SK-N-SH (cell line): ENCODE results near the gene MRPL46. TPM values are rescaled to one million over a fixed set of nuclear protein-coding genes. Genes with fewer than 3 reads are reported as not detected.

Source experiments
- CTCF ChIA-PET: fragments of 300-600, 350-600 bp; formaldehyde crosslinking; extraction: SDS; loops from one replicate; lab custom pipeline; 2021; lab: Yijun Ruan, JAX
- POLR2A ChIA-PET: fragments of 350-600 bp; sonication (Branson Sonifier 250); formaldehyde crosslinking; extraction: SDS; loops from one replicate; lab custom pipeline; 2020; ENCODE audit warnings: antibody characterized with exemption, inconsistent platforms; lab: Yijun Ruan, JAX
- DNase-seq: peaks from one replicate; pipeline ENCODE4 v3.0.0; 2012
- H2AFZ ChIP-seq: fragments of 200-600 bp; sonication (generic); 2 replicates; pipeline ENCODE4 v1.8.1; 2016; ENCODE audit warnings: antibody characterized with exemption, mild to moderate bottlenecking, low read depth
- H3F3A ChIP-seq: fragments of 200-600 bp; sonication (generic); replicated peaks from 2 replicates; pipeline ENCODE3; 2016; ENCODE audit warnings: antibody characterized with exemption, mild to moderate bottlenecking; ENCODE audit not compliant: insufficient read depth
- H3K27ac ChIP-seq, 2 experiments: fragments of 200-500 bp in 1 of 2; fragments of 200-600 bp in 1 of 2; sonication (Bioruptor generic) in 1 of 2; sonication (generic), shearing (Covaris generic) in 1 of 2; 2 replicates each; pipeline versions ENCODE4 v1.5.1 to v1.6.1; 2014 to 2016; ENCODE audit warnings: low read depth in 2 of 2, inconsistent platforms in 1 of 2, low read length in 1 of 2, mild to moderate bottlenecking in 1 of 2, mixed read lengths in 1 of 2
- H3K27me3 ChIP-seq: fragments of 200-600 bp; sonication (generic), shearing (Covaris generic); 2 replicates; pipeline ENCODE4 v1.6.1; 2016; ENCODE audit warnings: mixed run types; ENCODE audit not compliant: insufficient read depth
- H3K36me3 ChIP-seq, 2 experiments: fragments of 200-500 bp in 1 of 2; fragments of 200-600 bp in 1 of 2; sonication (Bioruptor generic) in 1 of 2; sonication (generic) in 1 of 2; replicated peaks in 1 of 2; 2 replicates each; pipeline versions ENCODE3 to v1.5.1; 2014 to 2016; ENCODE audit warnings: low read length in 1 of 2, mild to moderate bottlenecking in 1 of 2; ENCODE audit not compliant: insufficient read depth in 2 of 2, control insufficient read depth in 1 of 2
- H3K4me1 ChIP-seq, 2 experiments: fragments of 200-500 bp in 1 of 2; fragments of 200-600 bp in 1 of 2; sonication (Bioruptor generic) in 1 of 2; sonication (generic), shearing (Covaris generic) in 1 of 2; 2 replicates each; pipeline versions ENCODE4 v1.5.1 to v1.6.1; 2014 to 2016; ENCODE audit warnings: low read depth in 1 of 2, low read length in 1 of 2, mixed run types in 1 of 2; ENCODE audit not compliant: insufficient read depth in 2 of 2, control insufficient read depth in 1 of 2
- H3K4me2 ChIP-seq: fragments of 200-600 bp; sonication (generic), shearing (Covaris generic); 2 replicates; pipeline ENCODE4 v1.6.1; 2017; ENCODE audit warnings: mixed run types
- H3K4me3 ChIP-seq, 2 experiments: fragments of 200-500 bp in 1 of 2; fragments of 200-600 bp in 1 of 2; sonication (Bioruptor generic) in 1 of 2; sonication (generic), shearing (Covaris generic) in 1 of 2; 2 replicates each; pipeline versions ENCODE4 v1.5.1 to v1.8.1; 2014 to 2016; ENCODE audit warnings: low read depth in 2 of 2, inconsistent platforms in 1 of 2, low read length in 1 of 2, mild to moderate bottlenecking in 1 of 2, mixed read lengths in 1 of 2, moderate library complexity in 1 of 2
- H3K79me2 ChIP-seq: fragments of 200-600 bp; sonication (generic); 2 replicates; pipeline ENCODE4 v1.8.1; 2017; ENCODE audit warnings: mild to moderate bottlenecking; ENCODE audit not compliant: insufficient read depth
- H3K9ac ChIP-seq: fragments of 200-600 bp; sonication (generic); 2 replicates; pipeline ENCODE4 v1.6.1; 2017; ENCODE audit warnings: mixed run types
- H3K9me2 ChIP-seq: fragments of 200-600 bp; sonication (generic); 2 replicates; pipeline ENCODE4 v1.6.1; 2017; ENCODE audit warnings: mixed run types
- H3K9me3 ChIP-seq: fragments of 200-600 bp; sonication (generic); 2 replicates; pipeline ENCODE4 v1.6.1; 2017; ENCODE audit warnings: mixed run types, mild to moderate bottlenecking, moderate library complexity
- H4K20me1 ChIP-seq: fragments of 200-600 bp; sonication (generic); 2 replicates; pipeline ENCODE4 v1.6.1; 2017; ENCODE audit warnings: mild to moderate bottlenecking, mixed run types; ENCODE audit not compliant: insufficient read depth
- CHD2 ChIP-seq: fragments of 150-350 bp; IDR thresholded peaks from 2 replicates; pipeline ENCODE4 v1.6.1; 2018; ENCODE audit warnings: low read length; ENCODE audit not compliant: partially characterized antibody
- EP300 ChIP-seq, 2 experiments: IDR thresholded peaks; 2 replicates each; pipeline versions ENCODE4 v1.4.0 to v1.6.1; 2012; ENCODE audit warnings: borderline replicate concordance in 1 of 2, low read depth in 1 of 2, low read length in 1 of 2
- EZH2phosphoT487 ChIP-seq: fragments of 200-600 bp; sonication (generic); IDR thresholded peaks from 2 replicates; pipeline ENCODE4 v1.6.1; 2017; ENCODE audit warnings: low read depth, mixed run types, mild to moderate bottlenecking, antibody characterized with exemption, moderate library complexity, borderline replicate concordance
- FOSL2 ChIP-seq: IDR thresholded peaks from 2 replicates; pipeline ENCODE4 v1.4.0; 2012; ENCODE audit warnings: low read depth, mild to moderate bottlenecking, moderate library complexity, borderline replicate concordance
- FOXM1 ChIP-seq: IDR thresholded peaks from 2 replicates; pipeline ENCODE4 v1.4.0; 2012; ENCODE audit warnings: low read depth, mild to moderate bottlenecking
- GATA2 ChIP-seq: sonication (generic); formaldehyde crosslinking; IDR thresholded peaks from 2 replicates; pipeline ENCODE4 v1.5.0; 2020; ENCODE audit warnings: mild to moderate bottlenecking, missing genetic modification reagents
- JUND ChIP-seq: IDR thresholded peaks from 2 replicates; pipeline ENCODE4 v1.4.0; 2012
- MXI1 ChIP-seq: IDR thresholded peaks from 2 replicates; pipeline ENCODE4 v1.6.1; 2012; ENCODE audit warnings: mild to moderate bottlenecking, low read depth, low read length, improper control_type of control experiment
- NRF1 ChIP-seq: IDR thresholded peaks from 2 replicates; pipeline ENCODE4 v1.6.1; 2012; ENCODE audit warnings: low read depth, mild to moderate bottlenecking, low read length
- RFX5 ChIP-seq: IDR thresholded peaks from 2 replicates; pipeline ENCODE4 v1.6.1; 2012; ENCODE audit warnings: mild to moderate bottlenecking, improper control_type of control experiment, low read length
- SIN3A ChIP-seq: IDR thresholded peaks from 2 replicates; pipeline ENCODE4 v1.6.1; 2012; ENCODE audit warnings: low read depth, mild to moderate bottlenecking, low read length, moderate library complexity, borderline replicate concordance
- TAF1 ChIP-seq: IDR thresholded peaks from 2 replicates; pipeline ENCODE4 v1.6.1; 2012; ENCODE audit warnings: low read depth, mild to moderate bottlenecking, low read length, moderate library complexity, borderline replicate concordance
- TCF12 ChIP-seq: IDR thresholded peaks from 2 replicates; pipeline ENCODE4 v1.4.0; 2012
- TEAD4 ChIP-seq: IDR thresholded peaks from 2 replicates; pipeline ENCODE4 v1.4.0; 2012; ENCODE audit warnings: mild to moderate bottlenecking, borderline replicate concordance; ENCODE audit not compliant: insufficient read depth
- WGBS: methylation state at CpG from one replicate; pipeline ENCODE4 v1.1.6; 2017; ENCODE audit warnings: low lambda C conversion rate; 5-methylcytosine and 5-hydroxymethylcytosine counted together
- polyA plus RNA-seq, 3 experiments: library from polyadenylated mRNA; depleted of rRNA; stranded (reverse); fragments of >200 nt; gene quantifications; 2 replicates each; pipeline ENCODE4 v1.2.3, GENCODE V29; 2012
- TF ChIP-seq, protein P1 (sequence below): IDR thresholded peaks from 2 replicates; pipeline ENCODE4 v1.6.1; 2012; ENCODE audit warnings: mild to moderate bottlenecking, low read depth, low read length, moderate library complexity
- TF ChIP-seq, protein P2 (sequence below): IDR thresholded peaks from 2 replicates; pipeline ENCODE4 v1.4.0; 2012; ENCODE audit warnings: low read depth
- TF ChIP-seq, protein P3 (sequence below): IDR thresholded peaks from 2 replicates; pipeline ENCODE4; 2012
- TF ChIP-seq, protein P4 (sequence below): IDR thresholded peaks from 2 replicates; pipeline ENCODE4 v1.4.0; 2012; ENCODE audit warnings: low read depth, borderline replicate concordance
- TF ChIP-seq, protein P5 (sequence below): IDR thresholded peaks from 2 replicates; pipeline ENCODE4 v1.4.0; 2012; ENCODE audit warnings: low read depth, borderline replicate concordance

Gene MRPL46
- polyA plus RNA-seq, 1 of the 3 experiments (the other 2 are of a cell fraction) = 33.8 TPM

DNA sequence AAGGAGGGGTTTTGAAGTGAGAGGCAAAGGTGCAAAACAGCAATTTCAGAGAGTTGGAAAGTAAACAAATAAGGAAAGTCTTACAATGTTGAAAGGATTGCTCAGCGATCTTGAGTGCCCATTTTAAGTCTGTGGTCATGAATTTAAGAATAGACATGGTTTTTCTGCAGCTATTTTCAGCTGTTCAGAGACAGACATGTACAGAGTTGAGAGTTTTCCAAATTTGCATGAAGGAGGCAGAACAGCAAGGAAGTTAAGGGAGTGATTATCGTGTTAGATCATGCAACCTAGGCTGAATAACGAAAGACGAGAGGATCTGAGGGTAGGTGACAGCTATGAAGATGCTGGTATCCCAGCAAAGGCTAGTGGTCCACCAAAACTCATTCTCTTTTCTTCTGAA, 42.1 kb upstream of the MRPL46 start:
- no peak overlapping the region for H3K9ac ChIP-seq
- no peaks in the 10 kb centered on the region for H3K27me3 ChIP-seq
- H2AFZ ChIP-seq = no peak overlapping the region
- H3K4me1 ChIP-seq = peaks cover 0 to 3% of the 10 kb centered on the region in 2 experiments; a peak in 1 of 4 replicates
- H3K4me3 ChIP-seq = no peak overlapping the region
- H3K9me2 ChIP-seq = no peaks in the 10 kb centered on the region
- CTCF ChIA-PET = interaction anchor here (1.0 kb wide), 1 partner anchor 11 kb away, joined by 3 read pairs; no protein-coding TSS in a partner anchor
- no peak overlapping the region for H3K4me2 ChIP-seq
- POLR2A ChIA-PET = no interaction called here
- H3K36me3 ChIP-seq = peaks cover 10 to 50% of the 10 kb centered on the region in 2 experiments
- DNase-seq = no peak
- H3K79me2 ChIP-seq = no peaks in the 10 kb centered on the region
- 89% methylated on average over 4 of the region's 4 CpGs for WGBS
- no peak for TF ChIP-seq EZH2phosphoT487
- TF ChIP-seq FOXM1 = no peak
- TF ChIP-seq TCF12 = no peak
- no peak for TF ChIP-seq EP300 (IDR thresholded peaks at IDR 0.05; ENCODE audit: borderline replicate concordance in 1 of 2, low read depth in 1 of 2, low read length in 1 of 2)
- H4K20me1 ChIP-seq = no peaks in the 10 kb centered on the region
- no peaks in the 10 kb centered on the region for H3K9me3 ChIP-seq
- no peak overlapping the region for H3K27ac ChIP-seq
- no peaks in the 10 kb centered on the region for H3F3A ChIP-seq

DNA sequence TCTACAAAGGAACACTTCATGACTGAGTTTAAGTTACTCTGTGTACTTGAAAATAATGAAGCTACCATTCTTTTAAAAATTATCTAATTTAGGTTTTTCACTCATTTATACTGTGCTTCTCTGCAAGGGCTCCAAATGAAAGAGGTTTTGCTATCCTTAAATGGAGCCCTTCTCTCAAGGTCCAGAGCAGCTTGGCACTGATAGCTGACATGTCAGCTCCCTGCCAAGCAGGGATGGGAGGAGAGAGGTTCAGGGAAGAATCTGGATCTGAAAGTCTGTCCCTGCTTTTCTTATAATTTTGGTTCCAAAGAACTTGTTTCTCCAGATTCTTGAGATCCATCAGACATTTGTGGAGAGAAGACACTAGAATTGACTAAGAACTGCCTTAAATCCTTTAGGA, 39.4 kb upstream of the MRPL46 start:
- Histone ChIP-seq H3K4me2 (no peak overlapping the region), H3K9me3 (no peaks in the 10 kb centered on the region), H3F3A (no peaks in the 10 kb centered on the region), H3K4me1 (peaks cover 0 to 3% of the 10 kb centered on the region in 2 experiments; a peak in 1 of 4 replicates), H3K9ac (no peak overlapping the region), H3K79me2 (no peaks in the 10 kb centered on the region), H3K4me3 (no peak overlapping the region), H3K9me2 (no peaks in the 10 kb centered on the region), H3K27me3 (no peaks in the 10 kb centered on the region), H3K27ac (no peak overlapping the region; a peak in 1 of 4 replicates), H3K36me3 (peaks cover 14 to 33% of the 10 kb centered on the region in 2 experiments), H4K20me1 (no peaks in the 10 kb centered on the region), H2AFZ (no peak overlapping the region)
- DNase-seq = no peak
- POLR2A ChIA-PET = no interaction called here
- CTCF ChIA-PET = interaction anchor here (1.2 to 1.7 kb wide), 3 partner anchors 30 to 372 kb away, joined by 3 to 7 read pairs (median 3); no protein-coding TSS in a partner anchor
- TF ChIP-seq, protein P1, sequence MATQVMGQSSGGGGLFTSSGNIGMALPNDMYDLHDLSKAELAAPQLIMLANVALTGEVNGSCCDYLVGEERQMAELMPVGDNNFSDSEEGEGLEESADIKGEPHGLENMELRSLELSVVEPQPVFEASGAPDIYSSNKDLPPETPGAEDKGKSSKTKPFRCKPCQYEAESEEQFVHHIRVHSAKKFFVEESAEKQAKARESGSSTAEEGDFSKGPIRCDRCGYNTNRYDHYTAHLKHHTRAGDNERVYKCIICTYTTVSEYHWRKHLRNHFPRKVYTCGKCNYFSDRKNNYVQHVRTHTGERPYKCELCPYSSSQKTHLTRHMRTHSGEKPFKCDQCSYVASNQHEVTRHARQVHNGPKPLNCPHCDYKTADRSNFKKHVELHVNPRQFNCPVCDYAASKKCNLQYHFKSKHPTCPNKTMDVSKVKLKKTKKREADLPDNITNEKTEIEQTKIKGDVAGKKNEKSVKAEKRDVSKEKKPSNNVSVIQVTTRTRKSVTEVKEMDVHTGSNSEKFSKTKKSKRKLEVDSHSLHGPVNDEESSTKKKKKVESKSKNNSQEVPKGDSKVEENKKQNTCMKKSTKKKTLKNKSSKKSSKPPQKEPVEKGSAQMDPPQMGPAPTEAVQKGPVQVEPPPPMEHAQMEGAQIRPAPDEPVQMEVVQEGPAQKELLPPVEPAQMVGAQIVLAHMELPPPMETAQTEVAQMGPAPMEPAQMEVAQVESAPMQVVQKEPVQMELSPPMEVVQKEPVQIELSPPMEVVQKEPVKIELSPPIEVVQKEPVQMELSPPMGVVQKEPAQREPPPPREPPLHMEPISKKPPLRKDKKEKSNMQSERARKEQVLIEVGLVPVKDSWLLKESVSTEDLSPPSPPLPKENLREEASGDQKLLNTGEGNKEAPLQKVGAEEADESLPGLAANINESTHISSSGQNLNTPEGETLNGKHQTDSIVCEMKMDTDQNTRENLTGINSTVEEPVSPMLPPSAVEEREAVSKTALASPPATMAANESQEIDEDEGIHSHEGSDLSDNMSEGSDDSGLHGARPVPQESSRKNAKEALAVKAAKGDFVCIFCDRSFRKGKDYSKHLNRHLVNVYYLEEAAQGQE = no peak
- TF ChIP-seq MXI1 (no peak), FOXM1 (no peak), NRF1 (no peak), GATA2 (CRISPR knock-in tag) (no peak), EZH2phosphoT487 (no peak), RFX5 (no peak), SIN3A (no peak), TEAD4 (no peak), TCF12 (no peak), CHD2 (no peak), TAF1 (no peak), FOSL2 (no peak), JUND (no peak)
- TF ChIP-seq, protein P2, sequence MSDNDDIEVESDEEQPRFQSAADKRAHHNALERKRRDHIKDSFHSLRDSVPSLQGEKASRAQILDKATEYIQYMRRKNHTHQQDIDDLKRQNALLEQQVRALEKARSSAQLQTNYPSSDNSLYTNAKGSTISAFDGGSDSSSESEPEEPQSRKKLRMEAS = no peak
- TF ChIP-seq, protein P3, sequence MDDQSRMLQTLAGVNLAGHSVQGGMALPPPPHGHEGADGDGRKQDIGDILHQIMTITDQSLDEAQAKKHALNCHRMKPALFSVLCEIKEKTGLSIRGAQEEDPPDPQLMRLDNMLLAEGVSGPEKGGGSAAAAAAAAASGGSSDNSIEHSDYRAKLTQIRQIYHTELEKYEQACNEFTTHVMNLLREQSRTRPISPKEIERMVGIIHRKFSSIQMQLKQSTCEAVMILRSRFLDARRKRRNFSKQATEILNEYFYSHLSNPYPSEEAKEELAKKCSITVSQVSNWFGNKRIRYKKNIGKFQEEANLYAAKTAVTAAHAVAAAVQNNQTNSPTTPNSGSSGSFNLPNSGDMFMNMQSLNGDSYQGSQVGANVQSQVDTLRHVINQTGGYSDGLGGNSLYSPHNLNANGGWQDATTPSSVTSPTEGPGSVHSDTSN = no peak
- TF ChIP-seq, protein P4, sequence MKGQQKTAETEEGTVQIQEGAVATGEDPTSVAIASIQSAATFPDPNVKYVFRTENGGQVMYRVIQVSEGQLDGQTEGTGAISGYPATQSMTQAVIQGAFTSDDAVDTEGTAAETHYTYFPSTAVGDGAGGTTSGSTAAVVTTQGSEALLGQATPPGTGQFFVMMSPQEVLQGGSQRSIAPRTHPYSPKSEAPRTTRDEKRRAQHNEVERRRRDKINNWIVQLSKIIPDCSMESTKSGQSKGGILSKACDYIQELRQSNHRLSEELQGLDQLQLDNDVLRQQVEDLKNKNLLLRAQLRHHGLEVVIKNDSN = no peak
- TF ChIP-seq, protein P5, sequence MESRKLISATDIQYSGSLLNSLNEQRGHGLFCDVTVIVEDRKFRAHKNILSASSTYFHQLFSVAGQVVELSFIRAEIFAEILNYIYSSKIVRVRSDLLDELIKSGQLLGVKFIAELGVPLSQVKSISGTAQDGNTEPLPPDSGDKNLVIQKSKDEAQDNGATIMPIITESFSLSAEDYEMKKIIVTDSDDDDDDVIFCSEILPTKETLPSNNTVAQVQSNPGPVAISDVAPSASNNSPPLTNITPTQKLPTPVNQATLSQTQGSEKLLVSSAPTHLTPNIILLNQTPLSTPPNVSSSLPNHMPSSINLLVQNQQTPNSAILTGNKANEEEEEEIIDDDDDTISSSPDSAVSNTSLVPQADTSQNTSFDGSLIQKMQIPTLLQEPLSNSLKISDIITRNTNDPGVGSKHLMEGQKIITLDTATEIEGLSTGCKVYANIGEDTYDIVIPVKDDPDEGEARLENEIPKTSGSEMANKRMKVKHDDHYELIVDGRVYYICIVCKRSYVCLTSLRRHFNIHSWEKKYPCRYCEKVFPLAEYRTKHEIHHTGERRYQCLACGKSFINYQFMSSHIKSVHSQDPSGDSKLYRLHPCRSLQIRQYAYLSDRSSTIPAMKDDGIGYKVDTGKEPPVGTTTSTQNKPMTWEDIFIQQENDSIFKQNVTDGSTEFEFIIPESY = no peak
